AG10803 (cell line): ENCODE data around the gene HLA-DPA1.
A peak's percentile ranks its signal among the peaks of the same experiment; 100 is the strongest.

ENCODE experiments used
- DNase-seq: peaks from one replicate; pipeline ENCODE4 v3.0.0; 2010; ENCODE audit warnings: low read depth
- H3K4me3 ChIP-seq: 2 replicates; pipeline ENCODE4 v1.5.1; 2011; ENCODE audit warnings: mild to moderate bottlenecking, low read length, control low read depth
- CTCF ChIP-seq: conservative IDR thresholded peaks from 2 replicates; pipeline ENCODE4 v1.5.1; 2011; ENCODE audit warnings: mild to moderate bottlenecking, low read length, control low read depth, inconsistent platforms

Gene HLA-DPA1

GRCh38 chr6:33073431-33073871, at the start of gene HLA-DPA1:
HLA-DPA1 (minus strand) TSS chr6:33073649.
- no peak within 1 kb of the TSS for H3K4me3 ChIP-seq
- no peak for TF ChIP-seq CTCF
- DNase-seq, result peak; percentile 17

GRCh38 chr6:33123181-33123580, 49.7 kb upstream of the HLA-DPA1 start:
- DNase-seq, result no peak
- H3K4me3 ChIP-seq, result no peak overlapping the region
- no peak for TF ChIP-seq CTCF

GRCh38 chr6:33120001-33120400, 46.6 kb upstream of the HLA-DPA1 start:
- no peak for TF ChIP-seq CTCF
- H3K4me3 ChIP-seq, result no peak overlapping the region
- DNase-seq, result no peak

GRCh38 chr6:33118525-33119123, 45.2 kb upstream of the HLA-DPA1 start:
- no peak overlapping the region for H3K4me3 ChIP-seq
- DNase-seq, result peak; percentile 47
- peak; percentile 77 for TF ChIP-seq CTCF

GRCh38 chr6:33117811-33118277, 44.4 kb upstream of the HLA-DPA1 start:
- no peak for DNase-seq
- H3K4me3 ChIP-seq, result no peak overlapping the region
- no peak for TF ChIP-seq CTCF

- no peak for DNase-seq
- H3K4me3 ChIP-seq, result no peak overlapping the region
- no peak for TF ChIP-seq CTCF
These were observed 43.6 kb upstream of the HLA-DPA1 start for GRCh38 chr6:33116841-33117711.
